Measurements from ENCODE around the gene BBOX1.

Gene BBOX1

GRCh38 chr11:27022659-27023251 is 17.9 kb upstream of the BBOX1 start:
- no peak for DNase-seq (ENCODE audit: low read depth)
- no peak overlapping the region for H3K4me3 ChIP-seq (ENCODE audit: low read depth, low read length)

- no peak for DNase-seq (ENCODE audit: low read depth)
- H3K4me3 ChIP-seq (ENCODE audit: low read depth, low read length), result no peak overlapping the region
Measured at GRCh38 chr11:27024865-27025264, 15.8 kb upstream of the BBOX1 start.

DNA sequence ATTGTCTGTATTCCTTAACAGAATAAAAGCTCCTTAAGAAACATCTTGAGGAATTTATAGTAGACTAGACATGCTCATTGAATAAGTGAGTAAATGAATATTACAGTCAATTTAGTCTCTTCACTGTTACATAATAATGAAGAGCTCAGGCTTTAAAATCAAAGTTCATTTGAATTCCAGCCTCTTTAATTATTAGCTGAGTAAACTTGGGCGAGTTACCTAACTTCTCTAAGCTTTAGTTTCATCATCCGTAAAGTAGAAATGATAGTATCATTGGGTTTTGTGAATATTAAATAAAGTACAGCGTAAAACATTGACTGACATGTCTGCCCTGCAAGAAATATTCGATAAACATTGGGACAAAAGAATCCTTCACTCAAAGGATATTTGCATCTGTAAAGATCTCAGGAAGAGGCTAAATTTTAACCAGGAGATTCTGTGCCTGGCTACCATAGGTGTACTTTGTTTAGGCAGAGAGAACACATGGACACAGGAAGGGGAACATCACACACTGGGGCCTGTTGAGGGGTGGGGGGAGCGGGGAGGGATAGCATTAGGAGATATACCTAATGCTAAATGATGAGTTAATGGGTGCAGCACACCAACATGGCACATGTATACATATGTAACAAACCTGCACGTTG is 15.2 kb upstream of the BBOX1 start:
- DNase-seq (ENCODE audit: low read depth), result no peak
- H3K4me3 ChIP-seq (ENCODE audit: low read depth, low read length), result no peak overlapping the region

DNA sequence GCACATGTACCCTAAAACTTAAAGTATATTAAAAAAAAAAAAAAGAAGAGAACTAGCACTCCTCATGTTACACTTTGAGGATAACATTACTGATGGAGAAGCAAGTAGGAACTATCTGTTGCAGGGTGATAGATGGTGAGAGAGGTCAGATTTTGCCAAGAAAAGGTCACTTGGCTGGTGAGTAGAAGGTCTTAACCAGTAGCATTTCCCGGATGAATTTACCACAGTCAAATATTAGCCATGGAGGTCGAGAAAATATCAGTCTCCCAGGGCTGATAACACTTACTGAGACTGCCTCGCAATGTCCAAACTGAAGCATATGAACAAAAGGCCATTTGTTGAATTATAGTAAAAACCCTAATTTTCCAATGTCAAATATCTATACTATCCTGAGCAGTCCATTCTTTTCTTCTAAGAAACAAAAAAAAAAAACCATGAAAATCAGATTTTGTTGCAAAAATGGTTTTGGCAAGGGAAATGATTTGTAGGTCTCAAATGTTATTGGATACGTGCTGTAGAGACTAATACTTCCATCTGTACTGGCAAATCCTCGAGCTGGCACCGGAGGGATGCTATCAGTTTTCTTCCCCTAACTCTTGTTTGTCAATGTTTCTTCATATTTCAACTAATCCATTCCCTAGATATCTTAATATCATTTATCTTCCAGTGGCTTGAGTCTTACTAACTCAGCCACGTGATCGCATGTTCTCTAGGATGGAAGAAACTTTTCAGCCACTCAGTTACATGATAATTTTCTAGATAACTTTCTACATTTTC is 14.5 kb upstream of the BBOX1 start:
- no peak overlapping the region for H3K4me3 ChIP-seq (ENCODE audit: low read depth, low read length)
- no peak for DNase-seq (ENCODE audit: low read depth)

DNA sequence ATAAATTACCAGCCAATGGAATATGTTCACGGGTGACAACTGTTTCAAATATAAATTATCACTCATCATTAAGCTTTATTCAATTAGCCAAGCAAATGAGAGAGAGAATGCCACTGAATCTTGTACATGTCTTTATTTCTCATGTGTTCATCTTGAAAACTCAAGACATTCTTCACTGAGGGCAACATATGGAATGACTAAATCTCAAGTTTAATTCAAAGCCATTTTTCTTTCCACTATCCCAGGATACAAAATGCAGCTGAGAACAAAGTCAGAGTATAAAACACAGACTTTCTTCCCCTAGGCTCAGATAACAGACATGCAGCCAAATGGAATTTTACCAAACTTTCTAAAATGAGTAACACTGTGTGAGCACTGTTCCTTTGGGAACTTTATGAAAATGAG is 12.1 kb upstream of the BBOX1 start:
- no peak for DNase-seq (ENCODE audit: low read depth)
- H3K4me3 ChIP-seq (ENCODE audit: low read depth, low read length), result no peak overlapping the region

- DNase-seq (ENCODE audit: low read depth), result no peak
- no peak overlapping the region for H3K4me3 ChIP-seq (ENCODE audit: low read depth, low read length)
Measured at GRCh38 chr11:27029966-27030365, 10.6 kb upstream of the BBOX1 start.

DNA sequence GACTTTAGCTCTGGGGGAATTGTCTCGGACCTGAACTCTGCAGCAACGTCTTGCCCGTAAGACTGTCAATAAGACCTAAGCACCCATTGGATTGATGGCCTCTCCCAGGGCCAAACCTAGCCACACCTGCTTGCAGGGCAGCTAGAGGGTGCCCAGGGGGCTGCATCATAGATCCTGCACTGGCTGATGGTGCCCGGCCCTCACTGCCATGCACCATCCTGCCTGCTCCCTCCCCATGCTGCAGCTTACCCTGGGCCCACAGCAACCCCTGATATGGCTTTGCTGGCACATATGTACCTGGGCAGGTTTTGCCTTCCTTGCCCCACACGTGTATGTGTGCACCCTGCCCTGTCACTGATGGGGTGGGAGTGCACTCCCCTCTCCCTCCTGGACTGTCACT is 8.9 kb upstream of the BBOX1 start:
- no peak for DNase-seq (ENCODE audit: low read depth)
- H3K4me3 ChIP-seq (ENCODE audit: low read depth, low read length), result no peak overlapping the region

DNA sequence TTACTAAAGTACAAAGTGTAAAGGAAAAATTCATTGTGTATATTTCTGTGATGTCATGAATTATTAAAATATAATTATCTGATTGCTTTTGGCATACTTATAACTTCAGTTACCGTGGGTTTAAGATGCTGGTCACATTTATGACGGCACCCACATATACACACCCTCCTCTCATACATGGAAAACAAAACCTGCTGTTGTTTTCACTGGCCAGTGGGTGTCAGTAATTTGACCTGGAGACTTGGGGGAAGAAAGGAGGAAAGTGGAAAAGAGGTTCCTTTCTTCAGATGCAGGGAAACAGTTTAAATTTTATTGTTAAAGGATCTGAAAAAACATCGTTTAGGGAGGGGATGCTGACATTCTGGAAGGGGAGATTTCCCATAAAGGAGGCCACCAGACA is 742 bp upstream of the BBOX1 start:
- H3K4me3 ChIP-seq (ENCODE audit: low read depth, low read length), result no peak overlapping the region
- DNase-seq (ENCODE audit: low read depth), result no peak

- DNase-seq (ENCODE audit: low read depth), result no peak
- no peak overlapping the region for H3K4me3 ChIP-seq (ENCODE audit: low read depth, low read length)
Measured at GRCh38 chr11:27041141-27041899, 705 bp downstream of the BBOX1 start.

GRCh38 chr11:27046956-27047355 is 6.3 kb downstream of the BBOX1 start:
- no peak overlapping the region for H3K4me3 ChIP-seq (ENCODE audit: low read depth, low read length)

DNA sequence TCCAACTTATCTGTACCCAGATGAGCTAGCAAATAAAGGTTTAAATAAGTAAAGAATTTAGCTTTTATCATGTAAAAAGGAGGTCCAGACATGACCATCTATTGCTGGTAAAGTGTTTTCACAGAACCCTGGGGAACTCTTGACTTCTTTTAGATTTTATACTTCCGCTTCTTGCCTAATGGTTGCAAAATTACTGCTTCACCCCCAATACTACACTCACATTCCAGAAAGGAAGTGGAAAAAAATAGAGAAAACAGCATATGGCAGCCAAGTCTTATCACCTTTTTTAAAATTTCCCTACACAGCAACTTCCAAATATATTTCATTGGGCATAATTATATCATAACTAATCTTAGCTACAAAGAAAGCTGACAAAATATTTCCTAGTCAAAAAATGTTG is 12.1 kb downstream of the BBOX1 start:
- no peak for DNase-seq (ENCODE audit: low read depth)
- no peak overlapping the region for H3K4me3 ChIP-seq (ENCODE audit: low read depth, low read length)

More at GRCh38 chr11:27046956-27047355, 6.3 kb downstream of the BBOX1 start:
- DNase-seq (ENCODE audit: low read depth), result no peak

DNA sequence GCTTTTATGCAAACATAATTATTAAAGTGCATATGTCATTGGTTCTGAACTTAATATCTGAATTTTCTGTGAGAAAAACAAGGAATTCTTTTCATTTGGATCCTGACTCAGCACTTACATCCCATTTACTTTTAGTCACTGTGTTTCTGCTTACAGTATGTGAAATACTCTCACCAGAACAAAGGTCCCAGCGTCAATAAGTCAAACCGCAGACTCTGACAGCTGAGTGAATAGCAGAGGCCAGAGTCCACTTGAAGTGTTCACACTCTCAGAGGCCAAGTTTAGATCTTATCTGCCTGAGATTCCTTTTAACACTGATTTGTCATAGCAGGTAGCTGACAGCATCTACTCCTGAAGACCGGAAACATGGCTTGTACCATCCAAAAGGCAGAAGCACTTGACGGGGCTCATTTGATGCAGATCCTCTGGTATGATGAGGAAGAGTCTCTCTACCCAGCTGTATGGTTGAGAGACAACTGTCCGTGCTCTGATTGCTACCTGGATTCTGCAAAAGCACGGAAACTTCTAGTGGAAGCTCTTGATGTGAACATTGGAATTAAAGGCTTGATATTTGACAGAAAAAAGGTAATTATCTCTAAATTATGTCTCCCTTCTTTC is 14.6 kb downstream of the BBOX1 start:
- DNase-seq (ENCODE audit: low read depth), result peak; percentile 17
- H3K4me3 ChIP-seq (ENCODE audit: low read depth, low read length), result no peak overlapping the region

DNA sequence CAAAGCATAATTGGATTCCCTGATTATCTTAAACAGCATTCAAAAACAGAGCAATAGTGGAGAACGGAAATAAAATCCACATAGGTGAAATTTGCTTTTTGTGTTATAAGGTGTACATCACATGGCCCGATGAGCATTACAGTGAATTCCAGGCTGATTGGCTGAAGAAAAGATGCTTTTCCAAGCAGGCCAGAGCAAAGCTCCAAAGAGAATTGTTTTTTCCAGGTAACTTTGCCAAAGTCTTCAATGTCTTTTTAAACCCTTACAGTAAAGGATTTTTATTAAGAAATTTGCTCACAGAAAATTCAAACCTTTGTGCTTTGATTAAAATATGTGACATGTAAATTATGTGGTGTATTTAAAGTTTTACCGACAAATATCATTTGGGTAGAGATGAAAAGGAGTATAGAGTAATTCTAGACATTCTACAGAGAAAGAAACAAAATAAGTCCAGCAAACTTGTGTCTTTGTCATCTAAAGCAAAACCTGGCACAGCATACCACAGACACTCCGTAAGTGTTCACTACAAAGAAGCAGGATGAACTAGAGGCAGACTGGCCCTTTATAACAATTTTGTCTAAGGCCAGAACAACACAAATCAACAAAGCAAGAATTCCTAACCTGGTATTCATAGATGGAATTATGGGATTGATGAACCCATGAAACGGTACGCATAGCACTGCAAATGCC is 16.6 kb downstream of the BBOX1 start:
- DNase-seq (ENCODE audit: low read depth), result no peak
- no peak overlapping the region for H3K4me3 ChIP-seq (ENCODE audit: low read depth, low read length)

DNA sequence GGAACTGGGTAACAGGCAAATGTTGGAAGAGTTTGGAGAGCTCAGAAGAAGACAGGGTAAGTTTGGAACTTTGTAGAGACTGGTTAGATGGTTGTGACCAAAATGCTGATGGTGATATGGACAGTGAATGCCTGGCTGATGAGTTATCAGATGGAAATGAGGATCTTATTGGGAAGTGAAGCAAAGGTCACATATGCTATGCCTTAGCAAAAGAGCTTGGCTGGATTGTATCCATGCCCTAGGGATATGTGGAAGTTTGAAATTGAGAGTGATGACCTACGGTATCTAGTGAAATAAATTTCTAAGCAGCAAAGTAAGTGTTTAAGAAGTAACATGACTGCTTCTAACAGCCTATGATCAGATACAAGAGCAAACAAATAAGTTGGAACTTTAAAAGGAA is 17.8 kb downstream of the BBOX1 start:
- DNase-seq (ENCODE audit: low read depth), result peak; percentile 14
- no peak overlapping the region for H3K4me3 ChIP-seq (ENCODE audit: low read depth, low read length)

- DNase-seq (ENCODE audit: low read depth), result no peak
Measured at GRCh38 chr11:27059431-27059830, 18.8 kb downstream of the BBOX1 start.

GRCh38 chr11:27060816-27061460 is 20.3 kb downstream of the BBOX1 start:
- H3K4me3 ChIP-seq (ENCODE audit: low read depth, low read length), result no peak overlapping the region
- DNase-seq (ENCODE audit: low read depth), result no peak

More at GRCh38 chr11:27059431-27059830, 18.8 kb downstream of the BBOX1 start:
- no peak overlapping the region for H3K4me3 ChIP-seq (ENCODE audit: low read depth, low read length)

DNA sequence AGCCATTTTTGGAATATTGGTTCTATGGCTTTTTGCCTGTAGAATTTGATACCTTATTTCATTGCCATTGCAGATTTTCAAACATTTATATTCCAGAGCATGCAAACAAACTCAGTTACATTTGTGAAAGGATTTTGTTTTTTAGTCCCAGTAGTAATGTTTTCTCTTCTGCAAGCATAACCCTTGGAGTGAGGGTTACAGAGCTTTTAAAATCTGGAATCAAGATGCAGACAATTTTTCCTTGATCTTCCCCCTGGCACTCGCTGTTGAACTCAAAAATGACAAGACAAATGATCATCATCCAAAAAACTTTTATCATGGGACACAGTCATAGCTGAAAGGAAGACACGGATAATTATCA is 20.8 kb downstream of the BBOX1 start:
- DNase-seq (ENCODE audit: low read depth), result no peak
- no peak overlapping the region for H3K4me3 ChIP-seq (ENCODE audit: low read depth, low read length)

GRCh38 chr11:27064086-27064485 is 23.5 kb downstream of the BBOX1 start:
- no peak for DNase-seq (ENCODE audit: low read depth)
- H3K4me3 ChIP-seq (ENCODE audit: low read depth, low read length), result no peak overlapping the region

- no peak for DNase-seq (ENCODE audit: low read depth)
- H3K4me3 ChIP-seq (ENCODE audit: low read depth, low read length), result no peak overlapping the region
Measured at GRCh38 chr11:27075192-27075591, 34.6 kb downstream of the BBOX1 start.
